Left hindlimb (tissue), 1 donor: ENCODE results near the gene NAV2.
"Not testable (repeated sequence)": the region's sequence is repeated elsewhere in the genome, so short reads cannot be mapped to it uniquely, and the experiment has no call there.

Source experiments
- DNase-seq: peaks from one replicate; pipeline ENCODE4 v3.0.0-alpha.2; 2018

Gene NAV2

DNA sequence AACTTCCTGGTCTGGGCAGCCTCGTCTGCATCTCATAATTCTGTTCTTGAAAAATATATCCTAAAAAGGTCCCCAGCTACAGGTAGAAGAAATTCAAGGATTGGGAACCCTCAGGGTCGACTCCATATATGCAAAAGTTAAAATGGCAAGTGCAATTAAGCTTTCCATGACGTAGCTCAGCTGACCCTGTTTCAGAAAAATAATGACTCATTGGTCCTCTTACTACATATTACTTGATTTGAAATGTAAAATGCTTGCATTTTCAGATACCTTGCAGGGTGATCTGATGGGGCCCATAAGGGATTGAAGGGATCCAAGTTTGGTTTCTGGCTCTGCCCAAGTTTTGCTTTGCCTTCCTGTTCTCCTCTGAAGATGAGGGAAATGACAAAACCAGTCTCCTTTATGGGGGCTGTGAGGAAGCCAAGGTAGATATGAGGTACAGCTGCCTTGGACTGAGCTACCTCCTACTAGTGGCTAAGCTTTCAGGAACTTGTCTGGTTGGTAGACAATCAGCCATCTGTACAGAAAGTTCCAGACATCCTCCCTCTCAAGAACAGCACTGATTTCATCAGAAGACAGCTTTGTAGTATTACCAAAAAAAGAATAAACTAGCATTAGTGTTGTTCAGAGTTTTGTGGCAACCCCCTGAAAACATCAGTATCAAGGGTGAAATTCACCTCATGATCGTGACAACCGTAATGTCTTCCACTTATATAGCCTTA is 270.3 kb downstream of the NAV2 start:
- DNase-seq = no peak

DNA sequence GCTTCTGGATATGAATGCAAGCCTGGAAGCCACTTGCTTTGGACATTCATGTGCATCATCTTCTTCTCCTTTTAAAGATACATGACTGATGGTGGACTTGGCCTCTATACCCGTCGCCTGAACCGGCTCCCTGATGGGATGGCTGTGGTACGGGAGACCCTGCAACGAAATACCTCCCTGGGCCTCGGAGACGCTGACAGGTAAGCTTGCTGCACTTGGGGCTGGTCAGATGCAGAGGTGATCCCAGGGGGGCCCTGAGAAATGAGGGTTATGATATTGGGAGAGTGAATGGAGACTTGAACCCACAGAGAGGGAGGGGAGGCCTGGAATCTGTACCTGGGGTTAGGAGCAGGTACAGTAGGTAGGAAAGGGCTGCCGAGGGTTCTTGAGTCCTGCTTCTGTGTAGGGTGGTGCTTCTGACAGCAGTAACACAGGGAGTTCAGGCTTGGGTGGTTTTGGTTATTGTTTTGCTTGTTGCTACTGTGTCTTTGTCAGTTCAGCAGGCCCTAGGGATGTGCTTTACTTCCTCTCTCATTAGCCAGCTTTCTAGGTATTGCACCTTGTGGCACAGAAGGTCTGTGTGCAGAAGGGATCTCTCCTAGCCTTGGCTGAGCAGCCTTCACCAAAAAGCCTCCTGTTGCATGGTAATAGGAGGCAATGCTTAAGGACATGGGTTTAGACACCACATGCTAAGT is 271.6 kb downstream of the NAV2 start:
- DNase-seq = no peak

DNA sequence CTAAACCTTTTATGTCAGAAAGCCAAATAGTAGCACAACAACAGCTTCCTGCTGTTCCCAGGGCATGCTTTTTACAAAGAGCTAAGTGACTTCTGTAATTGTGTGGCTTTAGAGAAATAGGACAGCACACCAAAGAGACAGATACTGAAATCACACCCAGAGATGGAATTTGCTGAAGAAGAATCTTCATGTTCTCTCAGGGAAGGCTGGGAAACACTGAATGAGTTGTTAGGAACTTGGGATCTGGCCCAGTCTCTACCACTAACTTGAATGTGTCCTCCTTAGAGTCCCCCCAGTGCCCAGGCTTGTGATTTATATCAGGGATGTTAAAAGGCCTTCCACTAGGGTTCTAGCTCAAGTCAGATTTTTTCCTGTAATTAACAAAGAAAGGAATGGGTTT is 272.5 kb downstream of the NAV2 start:
- DNase-seq = no peak

DNA sequence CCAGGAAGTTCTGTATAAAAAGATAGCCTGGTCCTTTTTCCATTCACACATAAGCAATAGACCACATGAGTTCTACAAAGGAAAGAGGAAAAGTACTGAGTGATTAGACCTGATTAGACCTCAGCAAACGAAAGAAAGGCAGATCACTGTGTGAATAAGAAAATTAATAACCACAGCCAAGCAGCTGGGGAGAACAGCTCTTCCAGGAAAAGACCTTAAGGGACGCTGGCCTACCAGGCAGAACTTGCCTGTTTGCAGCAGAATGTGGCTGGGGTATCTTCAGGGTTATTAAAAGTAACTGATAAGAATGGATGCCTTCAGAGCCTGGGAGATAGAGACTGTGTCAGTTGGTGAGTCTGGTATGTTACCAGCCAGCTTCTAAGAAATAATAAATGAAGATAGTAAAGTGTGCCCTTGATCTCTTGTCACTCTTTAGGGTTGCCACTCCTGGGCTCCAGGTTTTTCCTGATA is 274.7 kb downstream of the NAV2 start:
- no peak for DNase-seq

DNA sequence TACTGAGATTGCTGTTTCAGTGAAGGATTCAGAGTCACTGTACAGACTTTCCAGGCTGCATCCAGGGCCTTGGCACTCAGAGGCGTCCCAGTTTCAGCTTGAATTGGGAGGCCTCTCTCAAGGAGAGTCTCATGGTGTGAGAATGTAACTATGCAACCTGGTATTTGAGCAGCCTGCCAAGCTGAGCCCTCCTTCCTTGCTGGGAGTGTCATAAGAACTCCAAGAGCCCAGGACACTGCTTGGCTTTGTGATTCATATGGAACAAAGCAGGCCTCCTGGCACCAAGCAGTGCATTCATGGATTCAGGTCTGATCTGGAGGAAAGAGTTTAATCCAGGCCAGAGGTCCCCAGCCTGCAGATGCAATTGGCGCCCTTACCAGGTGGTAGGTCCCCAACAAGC is 276.0 kb downstream of the NAV2 start:
- DNase-seq = peak; percentile 72

DNA sequence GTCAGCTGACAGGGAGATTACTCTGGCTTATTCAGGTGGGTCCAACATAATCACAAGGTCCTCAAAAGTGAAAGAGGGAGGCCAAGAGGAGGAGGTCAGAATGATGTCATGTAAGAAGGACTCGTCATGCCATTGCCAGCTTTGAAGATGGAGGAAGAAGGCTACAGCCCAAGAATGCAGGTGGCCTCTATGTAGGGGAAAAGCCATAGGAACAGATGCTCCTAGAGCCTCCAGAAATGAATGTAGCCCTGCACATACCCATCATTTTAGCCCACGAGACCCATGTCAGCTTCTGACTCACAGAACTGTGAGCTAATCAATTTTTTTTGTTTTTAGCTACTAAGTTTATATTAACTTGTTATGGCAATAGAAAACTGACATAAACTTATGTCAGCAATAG is 276.6 kb downstream of the NAV2 start:
- DNase-seq = no peak

DNA sequence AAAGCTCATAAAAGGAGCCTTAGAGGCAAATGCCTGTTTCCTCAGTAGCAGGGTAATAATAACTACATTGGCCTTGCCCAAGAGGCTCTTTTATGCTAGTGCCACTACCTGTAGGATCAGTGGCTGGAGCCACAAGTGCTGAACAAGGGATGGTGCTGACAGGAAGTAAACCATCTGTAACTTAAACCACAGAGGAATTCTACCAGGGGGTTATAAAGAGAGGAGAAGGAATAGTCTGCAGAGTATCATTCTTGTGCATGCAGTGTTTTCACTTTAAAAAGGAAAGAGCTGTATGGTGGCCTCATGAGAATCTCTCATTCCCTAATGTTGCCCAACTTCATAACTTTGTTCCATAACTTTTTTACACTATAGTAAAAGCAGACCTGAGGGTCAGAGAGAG is 279.5 kb downstream of the NAV2 start:
- no peak for DNase-seq

DNA sequence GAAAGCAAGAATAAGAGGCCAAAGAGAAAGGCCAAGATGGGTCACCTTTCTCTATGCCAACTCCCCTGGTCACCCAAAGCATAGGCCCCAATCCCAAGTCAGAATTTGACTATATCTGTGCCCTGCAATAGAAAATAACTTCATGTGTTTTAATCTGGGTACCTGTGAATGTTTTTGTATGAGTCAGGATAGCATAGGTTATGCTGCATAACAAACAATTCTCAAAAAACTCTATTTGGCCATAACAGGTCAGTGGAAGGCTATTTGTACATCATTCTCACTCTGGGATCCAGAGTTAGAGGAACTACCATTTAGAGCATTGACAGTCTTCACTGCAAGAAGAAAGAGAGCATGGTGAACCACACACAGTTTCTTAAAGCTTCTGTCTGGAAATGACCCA is 280.4 kb downstream of the NAV2 start:
- DNase-seq = no peak

DNA sequence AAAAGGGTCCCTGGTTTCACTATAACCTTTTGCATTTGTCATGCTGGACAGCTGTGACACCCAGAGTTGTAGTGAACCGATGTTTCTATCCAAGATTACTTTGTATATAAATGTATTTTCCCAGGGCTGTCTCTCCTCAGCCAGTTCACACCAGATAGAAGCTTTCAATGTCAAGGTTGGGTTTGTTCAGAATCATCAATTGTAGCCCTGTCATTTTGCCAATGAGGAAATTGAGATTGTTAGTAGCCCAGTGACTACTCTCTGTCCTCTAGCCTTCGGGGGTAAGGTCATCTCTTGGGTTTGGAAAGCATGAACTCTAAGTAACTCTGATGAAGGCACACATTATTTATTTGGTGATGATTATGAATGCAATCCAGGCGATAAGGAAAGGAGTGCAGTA is 282.0 kb downstream of the NAV2 start:
- no peak for DNase-seq

DNA sequence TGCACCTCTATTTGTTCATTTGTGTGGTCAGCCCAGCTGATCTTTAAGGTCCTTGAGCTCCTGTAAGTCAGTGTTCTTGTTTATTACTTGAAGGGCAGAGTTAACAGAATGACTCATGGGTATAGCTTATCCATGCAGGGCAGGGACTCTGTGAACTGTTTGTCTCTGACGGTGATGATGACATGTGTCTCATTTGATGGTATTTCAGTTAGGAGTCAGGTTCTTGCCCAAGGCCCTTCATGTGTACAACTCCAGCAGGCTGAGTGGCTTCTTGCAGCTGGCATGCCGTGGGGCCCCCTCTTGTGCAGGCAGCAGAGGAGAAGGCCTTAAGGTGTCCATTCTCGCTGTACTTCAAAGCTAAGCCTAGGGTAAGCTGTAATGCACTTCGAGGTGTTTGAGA is 282.5 kb downstream of the NAV2 start:
- no peak for DNase-seq

DNA sequence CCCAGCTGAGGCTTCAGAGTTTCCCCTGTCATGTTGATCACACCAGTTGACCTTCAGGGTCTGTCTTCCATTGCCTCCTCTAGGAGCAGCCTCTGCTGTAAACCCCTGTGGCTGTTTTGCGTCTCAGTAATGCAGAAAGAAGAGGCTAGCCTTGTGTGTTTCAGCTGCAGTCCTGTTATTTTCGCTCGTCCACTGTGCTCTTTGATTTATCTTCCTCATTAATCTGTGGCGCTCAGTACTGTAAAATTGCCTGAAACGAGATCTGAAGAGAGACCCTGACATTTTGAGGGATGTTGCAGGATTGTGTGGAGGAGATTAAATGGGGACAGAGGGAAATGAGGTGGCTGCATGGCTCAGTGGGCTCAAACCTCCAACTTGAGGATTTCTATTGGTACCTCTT is 283.9 kb downstream of the NAV2 start:
- DNase-seq = no peak

DNA sequence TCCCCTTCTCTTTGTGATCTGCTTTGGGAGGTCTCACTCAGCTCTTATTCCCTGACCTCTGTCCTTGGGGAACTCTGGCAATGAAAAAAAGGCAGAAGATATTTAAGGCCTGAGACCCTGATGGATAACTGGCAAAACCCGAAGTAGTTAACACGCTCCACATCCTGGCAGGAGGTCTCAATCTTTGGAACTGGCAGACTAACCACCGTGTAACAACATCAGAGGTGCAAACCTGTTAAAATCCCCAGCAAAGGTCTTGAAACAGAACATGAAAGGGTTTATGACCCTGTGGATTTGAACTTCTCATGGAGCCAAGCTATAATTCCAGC is 287.3 kb downstream of the NAV2 start:
- DNase-seq = no peak

DNA sequence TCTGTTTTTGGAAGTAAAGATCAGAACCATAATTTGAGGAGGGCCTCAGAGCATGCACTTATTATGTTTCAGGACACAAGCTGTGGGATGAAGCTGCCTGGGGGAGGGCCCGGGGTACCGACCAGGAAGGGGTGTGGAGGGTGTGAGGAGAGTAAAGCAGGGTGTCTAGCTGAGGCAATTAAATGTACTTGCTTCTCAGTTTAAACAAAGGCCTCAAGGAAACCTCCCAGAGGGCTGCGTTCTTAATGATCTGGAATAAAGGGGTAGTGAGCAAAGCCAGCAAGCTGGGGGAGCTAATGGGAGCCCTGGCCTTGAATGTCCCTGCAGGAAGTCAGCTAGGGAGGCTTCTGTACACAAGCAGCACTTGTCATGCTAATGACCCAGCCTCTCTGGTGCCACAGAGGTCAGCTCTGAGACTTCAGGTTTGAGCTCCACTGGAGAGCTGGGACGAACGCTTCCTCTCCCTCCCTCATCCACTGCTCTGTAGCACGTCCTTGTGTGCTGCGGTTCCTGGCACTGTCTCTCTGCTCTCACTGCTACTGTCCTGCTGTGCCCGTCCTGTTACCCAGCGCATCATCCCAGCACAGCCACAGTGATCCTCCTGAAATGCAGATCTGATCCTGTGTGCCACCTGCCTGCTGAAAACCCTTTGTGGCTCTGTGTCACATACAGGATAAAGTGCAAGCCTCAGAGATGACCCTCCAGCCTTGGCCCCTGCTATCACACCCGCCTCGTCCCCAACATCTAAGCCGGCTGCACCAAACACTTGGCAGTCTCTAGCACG is 287.9 kb downstream of the NAV2 start:
- no peak for DNase-seq

DNA sequence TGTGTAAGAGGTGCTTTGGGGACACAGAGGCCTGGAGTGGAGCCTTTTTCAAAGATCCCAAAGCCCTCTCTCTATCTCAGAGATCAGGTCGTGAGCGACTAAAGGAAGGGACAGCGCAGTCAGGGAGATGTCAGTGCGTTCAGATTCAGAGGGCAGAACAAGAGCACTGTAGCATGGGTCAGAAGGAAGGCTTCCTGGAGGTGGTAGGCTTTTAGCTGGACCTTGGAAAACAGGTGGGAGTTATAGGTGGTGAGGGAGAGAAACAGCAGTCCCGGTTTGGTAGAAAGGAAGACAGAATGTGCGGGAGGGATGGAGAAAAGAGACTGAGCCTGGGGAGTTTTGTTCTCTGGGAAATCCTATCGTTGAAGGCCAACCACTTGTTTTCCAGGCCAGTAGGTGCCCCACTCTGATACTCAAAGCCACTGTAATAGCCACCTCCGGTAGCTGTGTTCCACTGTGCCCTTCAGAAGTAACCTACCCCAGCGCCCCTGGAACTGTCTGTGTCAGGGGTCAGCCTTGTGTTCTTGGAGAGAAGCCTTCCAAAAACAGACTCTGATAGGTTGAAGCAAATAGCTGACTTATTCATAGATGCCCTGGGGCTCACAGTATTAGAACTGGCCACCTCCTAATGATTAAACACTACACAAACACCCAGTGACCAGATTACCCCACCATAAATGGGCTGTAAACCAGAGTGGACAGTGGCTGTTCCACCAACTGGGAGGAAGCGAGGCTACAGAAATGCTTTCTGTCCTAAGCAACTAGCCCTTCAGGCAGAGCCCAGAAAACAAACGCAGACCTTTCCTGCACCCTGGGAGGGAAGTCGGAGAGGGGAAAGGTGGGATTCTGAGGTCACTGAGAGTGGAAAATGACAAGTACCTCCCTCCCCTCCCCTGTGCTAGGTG is 289.9 kb downstream of the NAV2 start:
- DNase-seq = no peak

DNA sequence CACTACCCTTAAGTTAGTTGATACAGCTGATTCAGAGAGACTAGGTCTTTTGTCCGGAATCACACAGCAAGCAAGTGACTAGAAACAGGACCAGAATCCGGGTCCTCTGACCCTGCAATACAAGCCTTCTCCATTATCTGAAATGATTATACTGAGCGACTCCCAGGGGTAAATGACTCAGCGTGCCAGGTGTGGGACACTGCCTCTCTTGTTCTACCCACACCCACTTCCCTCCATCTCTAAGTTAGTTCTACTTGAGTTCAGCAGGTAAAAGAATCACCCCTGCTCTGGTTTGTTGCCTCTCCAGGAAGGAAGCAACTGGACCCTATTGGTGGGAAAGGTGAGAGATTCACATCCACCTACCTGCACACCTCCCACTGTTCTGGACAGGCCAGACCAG is 290.7 kb downstream of the NAV2 start:
- DNase-seq = no peak

DNA sequence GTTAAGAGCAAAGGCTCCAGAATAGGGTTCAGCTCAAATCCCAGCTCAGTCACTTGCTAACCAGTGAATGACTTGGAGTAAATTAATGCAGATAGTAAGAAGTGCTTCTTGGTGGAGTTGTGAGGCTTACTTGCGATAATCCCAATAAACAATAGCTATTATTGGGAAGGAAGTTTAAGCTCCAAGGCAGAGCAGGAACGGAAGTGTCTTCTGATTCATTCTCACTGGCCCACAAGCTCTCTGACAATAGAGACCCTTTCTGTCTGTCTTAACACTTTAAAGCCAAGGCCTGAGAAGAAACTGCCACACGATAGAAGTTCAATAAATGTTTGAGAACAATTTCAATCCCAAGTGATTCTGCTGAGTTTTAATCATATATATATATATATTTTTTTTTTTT is 292.2 kb downstream of the NAV2 start:
- no peak for DNase-seq

DNA sequence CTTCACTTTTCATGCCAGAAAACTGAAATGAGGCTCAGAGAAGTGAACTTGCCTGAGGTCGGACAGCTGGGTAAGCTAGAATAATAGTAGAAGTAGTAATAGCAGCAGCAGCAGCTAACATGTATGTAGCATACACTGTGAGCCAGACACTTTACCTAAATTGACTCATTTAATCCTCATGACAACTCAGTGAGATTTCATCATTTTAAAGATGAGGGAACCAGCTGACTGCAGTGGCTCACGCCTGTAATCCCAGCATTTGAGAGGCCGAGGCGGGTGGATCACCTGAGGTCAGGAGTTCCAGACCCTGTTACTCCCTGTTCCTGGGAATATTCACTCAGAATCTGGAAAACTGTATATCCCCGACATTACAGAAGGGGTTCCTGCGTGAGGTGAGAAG is 293.1 kb downstream of the NAV2 start:
- no peak for DNase-seq

DNA sequence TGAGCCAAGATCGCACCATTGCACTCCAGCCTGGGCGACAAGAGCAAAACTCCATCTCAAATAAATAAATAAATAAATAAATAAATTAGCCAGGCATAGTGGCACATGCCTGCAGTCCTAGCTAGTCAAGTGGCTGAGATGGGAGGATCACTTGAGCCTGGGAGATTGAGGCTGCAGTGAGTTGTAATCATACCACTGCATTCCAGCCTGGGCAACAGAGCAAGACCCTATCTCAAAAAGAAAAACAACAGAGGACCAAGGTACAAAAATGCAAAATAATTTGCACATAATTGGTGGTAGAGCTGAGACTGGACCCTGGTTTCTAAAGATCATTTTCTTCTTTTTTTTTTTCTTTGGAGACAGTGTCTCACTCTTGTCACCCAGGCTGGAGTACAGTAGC is 294.0 kb downstream of the NAV2 start:
- DNase-seq = not testable (repeated sequence)

DNA sequence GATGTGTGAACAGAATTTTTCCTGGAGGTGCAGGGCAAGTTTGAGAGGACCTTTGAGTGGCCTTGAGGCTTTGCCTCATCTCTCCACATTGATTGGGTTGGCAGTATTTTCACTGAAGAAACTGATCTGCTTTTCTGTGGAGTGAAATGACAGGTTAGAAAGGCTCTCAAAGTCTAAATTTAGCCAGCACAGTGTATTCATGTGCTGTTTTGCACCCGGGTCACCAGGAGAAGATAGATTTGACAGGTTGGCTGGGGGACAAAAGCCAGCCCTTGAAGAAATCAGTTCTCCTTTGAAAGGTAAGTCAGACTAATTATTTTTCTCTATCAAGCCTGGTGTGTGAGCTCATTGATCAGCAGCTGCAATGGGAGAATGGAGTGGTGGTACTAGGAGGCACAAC is 294.7 kb downstream of the NAV2 start:
- DNase-seq = no peak

DNA sequence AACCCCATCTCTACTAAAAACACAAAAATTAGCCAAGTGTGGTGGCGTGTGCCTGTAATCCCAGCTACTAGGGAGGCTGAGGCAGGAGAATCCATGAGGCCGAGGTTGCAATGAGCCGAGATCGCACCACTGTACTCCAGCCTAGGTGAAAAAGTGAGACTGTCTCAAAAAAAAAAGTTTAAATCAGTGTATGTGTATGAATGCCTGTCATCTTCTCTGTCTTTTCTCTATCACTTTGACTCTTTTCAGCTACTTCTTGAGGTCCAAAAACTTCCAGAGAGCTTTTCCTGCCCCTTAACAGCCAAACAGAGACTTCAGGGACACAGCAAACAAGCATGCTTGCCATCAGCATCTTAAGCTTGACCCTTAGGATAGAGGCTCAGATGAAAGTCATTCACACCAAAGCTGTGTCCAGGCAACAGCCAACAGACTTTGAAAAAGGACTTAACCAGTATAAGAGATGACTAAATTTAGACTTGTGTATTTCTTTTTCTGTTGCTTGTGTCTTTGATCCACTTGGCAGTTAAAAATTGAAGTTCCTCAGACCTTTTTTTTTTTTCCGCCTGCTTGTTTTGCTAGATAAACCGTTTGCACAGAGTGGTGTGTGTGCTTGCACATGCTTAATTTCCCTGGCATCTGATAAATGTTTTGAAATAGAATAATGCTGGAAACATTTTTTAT is 295.7 kb downstream of the NAV2 start:
- no peak for DNase-seq

DNA sequence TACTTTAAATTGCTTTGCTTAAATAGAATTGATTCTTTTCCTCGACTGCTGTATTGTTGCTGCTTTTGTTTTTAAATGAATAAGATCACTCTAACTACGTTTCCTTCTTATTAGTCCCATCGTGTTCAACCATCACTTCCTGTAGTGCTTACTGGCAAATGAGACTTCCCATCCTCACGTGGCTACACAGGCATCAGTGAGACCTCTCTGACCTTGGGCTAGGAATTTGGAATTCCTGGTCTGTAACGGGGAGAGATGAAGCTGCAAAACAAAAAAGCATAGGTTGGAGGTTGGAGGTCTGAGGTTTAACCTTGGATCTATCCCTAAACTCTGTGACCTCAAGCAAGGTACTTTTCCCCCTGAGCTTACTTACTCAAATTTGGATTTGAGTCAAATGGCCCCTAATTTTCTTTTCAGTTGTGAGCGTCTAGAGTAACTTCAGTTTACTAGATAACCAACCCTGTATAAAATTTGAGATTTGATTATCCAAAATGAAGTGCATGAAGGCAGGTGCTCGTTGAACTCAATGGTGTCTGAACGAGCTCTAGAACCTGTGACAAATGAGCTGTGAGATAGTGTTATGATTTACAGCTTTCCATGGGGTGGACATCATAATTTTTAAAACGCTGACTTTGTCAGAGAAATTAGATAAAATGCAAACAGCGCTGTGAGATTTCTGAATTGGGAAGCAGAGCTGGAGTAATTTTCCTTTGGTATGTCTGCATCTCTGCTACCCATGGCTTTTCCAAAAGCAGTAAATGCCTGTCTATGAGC is 296.4 kb downstream of the NAV2 start:
- no peak for DNase-seq
